HEK293T (cell line): ENCODE measurements around the gene THSD4.
A peak's percentile ranks its signal among the peaks of the same experiment; 100 is the strongest.

Experiments
- CTCF ChIA-PET: fragments of 350-600 bp; formaldehyde crosslinking; extraction: SDS; loops from one replicate; lab custom pipeline; 2021; ENCODE audit warnings: antibody characterized with exemption, inconsistent platforms; lab: Yijun Ruan, JAX
- POLR2A ChIA-PET: fragments of 350-600 bp; formaldehyde crosslinking; extraction: SDS; loops from one replicate; lab custom pipeline; 2020; ENCODE audit warnings: antibody characterized with exemption, inconsistent platforms; lab: Yijun Ruan, JAX
- DNase-seq: peaks from one replicate; pipeline ENCODE4 v3.0.0; 2012; ENCODE audit warnings: mixed read lengths; ENCODE audit errors: extremely low spot score
- ARNT ChIP-seq: fragments of 450-650 bp; IDR thresholded peaks from 2 replicates; pipeline ENCODE4 v1.6.1; 2017; ENCODE audit warnings: mild to moderate bottlenecking
- BHLHE40 ChIP-seq: fragments of 450-650 bp; IDR thresholded peaks from 2 replicates; pipeline ENCODE4 v1.6.1; 2016; ENCODE audit warnings: mild to moderate bottlenecking, moderate library complexity, borderline replicate concordance
- CTBP1 ChIP-seq: fragments of 450-650 bp; IDR thresholded peaks from 2 replicates; pipeline ENCODE4 v1.6.1; 2016; ENCODE audit warnings: borderline replicate concordance
- ELF4 ChIP-seq: fragments of 450-650 bp; IDR thresholded peaks from 2 replicates; pipeline ENCODE4 v1.6.1; 2017; ENCODE audit warnings: antibody characterized with exemption
- FOXA1 ChIP-seq: fragments of 450-650 bp; IDR thresholded peaks from 2 replicates; pipeline ENCODE4 v1.6.1; 2016; ENCODE audit warnings: mild to moderate bottlenecking
- FOXK2 ChIP-seq: fragments of 450-650 bp; IDR thresholded peaks from 2 replicates; pipeline ENCODE4 v1.6.1; 2016; ENCODE audit warnings: mild to moderate bottlenecking
- FOXM1 ChIP-seq: fragments of 450-650 bp; IDR thresholded peaks from 2 replicates; pipeline ENCODE4 v1.6.1; 2017; ENCODE audit warnings: mild to moderate bottlenecking, borderline replicate concordance
- HDGF ChIP-seq: fragments of 450-650 bp; IDR thresholded peaks from 2 replicates; pipeline ENCODE4 v1.6.1; 2017; ENCODE audit warnings: antibody characterized with exemption, borderline replicate concordance
- L3MBTL2 ChIP-seq: fragments of 450-650 bp; conservative IDR thresholded peaks from 2 replicates; pipeline ENCODE4 v1.6.1; 2016; ENCODE audit warnings: mild to moderate bottlenecking
- LEF1 ChIP-seq: fragments of 450-650 bp; IDR thresholded peaks from 2 replicates; pipeline ENCODE4 v1.6.1; 2017; ENCODE audit warnings: mild to moderate bottlenecking, borderline replicate concordance
- NFRKB ChIP-seq: fragments of 450-650 bp; IDR thresholded peaks from 2 replicates; pipeline ENCODE4 v1.6.1; 2016; ENCODE audit warnings: mild to moderate bottlenecking, moderate library complexity
- SP1 ChIP-seq: fragments of 450-650 bp; IDR thresholded peaks from 2 replicates; pipeline ENCODE4 v1.6.1; 2017
- SUZ12 ChIP-seq: fragments of 450-650 bp; IDR thresholded peaks from 2 replicates; pipeline ENCODE4 v1.6.1; 2016; ENCODE audit warnings: mild to moderate bottlenecking
- TARDBP ChIP-seq: fragments of 450-650 bp; IDR thresholded peaks from 2 replicates; pipeline ENCODE4 v1.6.1; 2016
- ZNF384 ChIP-seq: fragments of 450-650 bp; IDR thresholded peaks from 2 replicates; pipeline ENCODE4 v1.6.1; 2016
- TF ChIP-seq, protein P1 (sequence below): fragments of 450-650 bp; IDR thresholded peaks from 2 replicates; pipeline ENCODE4 v1.6.1; 2016

The THSD4 gene

DNA sequence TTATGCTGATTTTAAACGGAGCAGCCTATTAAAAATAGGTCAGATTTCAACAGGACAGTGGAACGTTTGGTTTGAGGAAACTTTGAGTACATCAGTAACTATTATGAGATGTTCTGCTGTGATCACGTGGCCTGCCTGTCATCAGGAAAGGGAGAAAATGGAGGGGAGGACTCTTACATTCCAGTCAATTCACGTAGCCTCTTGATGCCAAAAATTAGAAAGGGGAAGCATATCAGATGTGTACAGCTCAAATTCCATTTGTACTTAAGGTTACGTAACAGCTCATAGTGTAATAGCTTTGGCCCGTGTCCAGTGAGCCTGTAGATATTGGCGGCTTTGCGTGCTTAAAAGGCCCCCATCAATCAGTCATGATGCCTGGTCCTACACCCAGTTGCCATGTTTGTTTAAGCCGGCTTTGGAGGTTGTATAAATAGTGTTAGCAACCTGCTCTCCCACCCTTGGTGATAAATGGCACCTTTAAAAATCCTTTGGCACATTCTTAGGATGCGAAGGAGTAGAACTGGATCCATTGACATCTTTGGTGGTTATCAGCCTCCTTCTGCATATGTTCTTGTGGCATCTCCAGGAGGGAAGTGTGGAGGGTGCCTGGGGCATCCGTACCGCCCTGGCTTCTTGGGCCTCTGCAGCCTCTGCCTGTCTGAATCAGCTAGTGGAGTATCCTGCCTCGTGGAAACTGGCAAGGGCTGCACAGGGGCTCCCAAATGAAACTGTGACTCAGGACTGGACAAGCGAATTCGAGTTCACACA is 163.9 kb downstream of the THSD4 start:
- CTCF ChIA-PET, result no interaction called here
- TF ChIP-seq TARDBP (no peak), ARNT (peak; percentile 85), CTBP1 (peak; percentile 67; the same call in 1 of the 2 replicates)
- TF ChIP-seq, protein P1, sequence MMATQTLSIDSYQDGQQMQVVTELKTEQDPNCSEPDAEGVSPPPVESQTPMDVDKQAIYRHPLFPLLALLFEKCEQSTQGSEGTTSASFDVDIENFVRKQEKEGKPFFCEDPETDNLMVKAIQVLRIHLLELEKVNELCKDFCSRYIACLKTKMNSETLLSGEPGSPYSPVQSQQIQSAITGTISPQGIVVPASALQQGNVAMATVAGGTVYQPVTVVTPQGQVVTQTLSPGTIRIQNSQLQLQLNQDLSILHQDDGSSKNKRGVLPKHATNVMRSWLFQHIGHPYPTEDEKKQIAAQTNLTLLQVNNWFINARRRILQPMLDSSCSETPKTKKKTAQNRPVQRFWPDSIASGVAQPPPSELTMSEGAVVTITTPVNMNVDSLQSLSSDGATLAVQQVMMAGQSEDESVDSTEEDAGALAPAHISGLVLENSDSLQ, result peak; percentile 91
- DNase-seq, result peak; percentile 58
- POLR2A ChIA-PET, result interaction anchor here (0.9 to 1.5 kb wide), 2 partner anchors 9 to 17 kb away, joined by 4 read pairs; no protein-coding TSS in a partner anchor

DNA sequence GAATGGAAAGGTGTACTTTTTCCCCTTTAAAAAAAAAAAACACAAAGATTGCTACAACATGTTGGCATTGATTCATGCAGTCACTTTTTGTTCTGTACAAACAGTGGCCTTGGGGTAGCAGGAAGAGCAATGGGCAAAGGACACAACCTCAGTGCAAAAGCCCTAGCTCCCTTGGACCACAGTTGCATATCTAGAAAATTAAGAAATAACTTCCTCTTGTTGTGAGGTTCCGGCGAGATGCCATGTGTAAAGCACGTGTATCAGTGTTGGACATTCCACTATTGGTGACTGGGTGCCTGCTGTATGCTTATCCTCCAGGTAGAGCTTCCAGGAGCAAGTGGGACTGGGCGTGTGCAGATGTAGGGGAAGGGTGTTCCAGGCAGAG is 164.5 kb downstream of the THSD4 start:
- no peak for DNase-seq
- TF ChIP-seq L3MBTL2 (no peak), HDGF (no peak), SP1 (no peak), TARDBP (no peak), ELF4 (no peak), SUZ12 (no peak), ARNT (no peak), LEF1 (no peak), BHLHE40 (no peak), CTBP1 (no peak), FOXK2 (no peak), FOXM1 (no peak), ZNF384 (no peak)
- TF ChIP-seq, protein P1, result no peak
- ChIA-PET POLR2A (interaction anchor here (1.5 kb wide), 1 partner anchor 9 kb away, joined by 4 read pairs; no protein-coding TSS in a partner anchor), CTCF (no interaction called here)

DNA sequence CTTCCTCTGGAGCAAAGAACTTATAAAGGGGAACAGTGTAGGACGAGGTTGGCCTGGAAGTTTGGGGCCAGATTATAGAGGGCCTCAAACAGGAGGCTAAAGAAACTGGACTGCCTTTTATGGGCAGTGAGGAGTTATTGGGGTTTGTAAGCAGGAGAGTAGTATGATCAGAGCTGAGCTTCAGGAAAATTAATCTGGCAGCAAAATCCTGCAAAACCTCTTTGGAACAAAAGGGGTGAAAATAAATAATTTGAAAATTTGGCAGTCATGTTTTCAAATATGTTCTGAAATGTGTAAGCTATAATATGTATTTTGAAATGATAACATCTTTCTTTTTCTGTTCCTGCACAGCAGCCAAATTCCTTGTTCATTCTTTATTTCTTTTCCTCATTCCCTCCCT is 164.9 kb downstream of the THSD4 start:
- TF ChIP-seq BHLHE40, result no peak
- TF ChIP-seq ZNF384, result no peak
- no peak for TF ChIP-seq ARNT
- no peak for TF ChIP-seq FOXA1
- CTCF ChIA-PET, result no interaction called here
- DNase-seq, result no peak
- POLR2A ChIA-PET, result no interaction called here

DNA sequence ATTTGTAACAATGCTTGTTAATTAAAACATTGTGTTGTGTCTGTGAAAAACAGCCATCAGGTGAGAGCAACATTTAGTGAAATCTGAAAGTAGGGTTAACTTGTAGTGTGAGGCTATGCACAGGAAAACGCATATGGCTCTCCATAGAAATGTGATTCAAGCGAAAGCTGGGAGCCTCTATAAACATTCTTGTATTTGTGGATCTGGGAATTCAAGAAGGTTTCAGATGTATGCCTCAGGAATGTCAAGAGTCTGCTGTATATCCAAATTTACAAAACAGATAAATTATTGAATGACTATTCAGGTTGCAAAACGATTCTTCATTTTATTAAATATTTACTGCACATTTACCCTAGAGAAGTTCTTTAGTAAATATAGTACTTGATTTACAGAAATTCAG is 166.0 kb downstream of the THSD4 start:
- CTCF ChIA-PET, result no interaction called here
- TF ChIP-seq L3MBTL2 (no peak), SUZ12 (no peak), HDGF (no peak), FOXK2 (no peak), ELF4 (no peak)
- TF ChIP-seq, protein P1, result no peak
- POLR2A ChIA-PET, result no interaction called here
- DNase-seq, result no peak

DNA sequence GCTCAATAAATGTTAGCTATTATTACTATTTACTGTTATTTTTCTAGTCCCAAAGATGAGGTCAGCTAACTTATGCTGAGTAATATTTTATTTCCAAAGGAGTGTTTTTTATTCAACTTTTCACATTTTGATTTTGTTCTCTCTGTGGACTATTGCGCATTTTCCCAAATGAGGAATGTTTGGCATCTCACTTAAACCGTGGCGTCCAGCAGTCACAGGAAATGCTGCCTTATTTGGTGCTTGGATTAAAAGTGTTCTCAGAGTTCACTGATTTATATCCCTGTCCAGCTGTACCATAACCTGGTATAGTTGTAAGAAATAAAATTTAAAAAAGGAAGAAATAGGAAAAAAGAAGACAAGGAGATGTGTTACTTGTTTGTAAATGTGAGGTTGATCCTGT is 166.8 kb downstream of the THSD4 start:
- POLR2A ChIA-PET, result no interaction called here
- no peak for DNase-seq
- no peak for TF ChIP-seq LEF1
- TF ChIP-seq NFRKB, result no peak
- no peak for TF ChIP-seq FOXM1
- TF ChIP-seq TARDBP, result no peak
- TF ChIP-seq ARNT, result no peak
- no peak for TF ChIP-seq L3MBTL2
- TF ChIP-seq ZNF384, result no peak
- CTCF ChIA-PET, result interaction anchor here (0.7 kb wide), 1 partner anchor 149 kb away, joined by 3 read pairs; no protein-coding TSS in a partner anchor

DNA sequence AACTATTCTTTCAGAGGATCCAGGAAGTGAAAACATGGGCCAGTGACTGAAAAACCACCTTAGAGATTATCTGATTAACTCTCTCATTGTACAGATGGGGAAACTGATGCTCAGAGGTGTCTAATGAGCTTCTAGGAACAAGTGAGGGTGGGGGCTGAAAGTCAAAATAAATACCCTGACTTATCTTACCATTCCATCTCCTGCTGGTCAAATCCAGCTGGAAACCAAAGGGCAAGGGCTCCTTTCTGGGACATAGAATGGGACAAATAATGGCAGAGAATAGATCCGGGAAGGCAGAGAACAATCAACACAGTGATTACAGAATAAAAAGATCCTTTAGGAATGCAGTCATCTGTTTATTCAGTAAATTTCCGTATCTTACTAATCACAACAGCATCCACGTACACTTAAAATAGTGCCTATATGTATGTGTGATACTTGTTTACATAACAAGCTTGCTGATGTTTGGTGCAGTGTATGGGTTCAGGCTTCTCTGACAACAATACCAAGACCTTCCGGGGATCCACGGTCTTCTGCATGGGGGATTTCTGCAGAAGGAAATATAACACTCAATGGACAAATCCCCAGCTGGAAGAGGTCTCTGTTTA is 173.2 kb downstream of the THSD4 start:
- DNase-seq, result no peak
- ChIA-PET CTCF (interaction anchor here (0.6 to 1.0 kb wide), 2 partner anchors 173 to 185 kb away, joined by 3 to 7 read pairs; partner anchors contain the start of gene THSD4), POLR2A (interaction anchor here (0.8 kb wide), 1 partner anchor 9 kb away, joined by 4 read pairs; no protein-coding TSS in a partner anchor)
- TF ChIP-seq FOXM1 (no peak), LEF1 (no peak), CTBP1 (no peak), ZNF384 (no peak), FOXK2 (no peak), SP1 (no peak), L3MBTL2 (no peak), TARDBP (no peak), ARNT (no peak), HDGF (no peak), ELF4 (no peak), BHLHE40 (no peak), FOXA1 (no peak), SUZ12 (no peak), NFRKB (no peak)
- TF ChIP-seq, protein P1, result no peak
